OCI-LY7 (cell line): ENCODE results near the gene TRIM26. TPM values are rescaled to one million over a fixed set of nuclear protein-coding genes. Genes with fewer than 3 reads are reported as not detected.

Experiments used
- BruUV-seq: library from RNA; stranded (reverse); fragments of 400-500 nt; replicated peaks from 2 replicates; lab custom pipeline; 2021; lab: Mats Ljungman, UMichigan
- CTCF ChIA-PET: fragments of 300-600 bp; sonication (Branson Sonifier 250); formaldehyde crosslinking; loops from one replicate; lab custom pipeline; 2022; ENCODE audit warnings: antibody characterized with exemption; ENCODE audit not compliant: unreplicated experiment; lab: Charles Lee
- POLR2A ChIA-PET: fragments of 300-600 bp; sonication (Branson Sonifier 250); formaldehyde crosslinking; loops from one replicate; lab custom pipeline; 2022; ENCODE audit warnings: antibody characterized with exemption; lab: Charles Lee
- DNase-seq: peaks from one replicate; pipeline ENCODE4 v3.0.0-alpha.2; 2015; ENCODE audit warnings: low spot score
- H2AFZ ChIP-seq: fragments of 200-600 bp; sonication (generic), shearing (Covaris generic); 2 replicates; pipeline ENCODE4 v1.6.1; 2014; ENCODE audit warnings: mild to moderate bottlenecking, antibody characterized with exemption, low read length, moderate library complexity
- H3K27ac ChIP-seq: fragments of 200-600 bp; sonication (generic); 2 replicates; pipeline ENCODE4 v1.5.1; 2014; ENCODE audit warnings: mixed run types, low read depth, mild to moderate bottlenecking, moderate library complexity, low read length, inconsistent platforms; ENCODE audit not compliant: poor library complexity, severe bottlenecking
- H3K36me3 ChIP-seq: fragments of 200-600 bp; sonication (generic); 2 replicates; pipeline ENCODE4 v1.6.1; 2014; ENCODE audit warnings: mild to moderate bottlenecking, antibody characterized with exemption, low read length, moderate library complexity, mixed read lengths; ENCODE audit not compliant: insufficient read depth
- H3K4me1 ChIP-seq: fragments of 200-600 bp; sonication (generic); 2 replicates; pipeline ENCODE4 v1.5.1; 2014; ENCODE audit warnings: mild to moderate bottlenecking, low read length; ENCODE audit not compliant: insufficient read depth, poor library complexity, severe bottlenecking
- H3K4me2 ChIP-seq: fragments of 200-600 bp; sonication (generic); 2 replicates; pipeline ENCODE4 v1.6.1; 2014; ENCODE audit warnings: mild to moderate bottlenecking, low read length
- H3K4me3 ChIP-seq: fragments of 200-600 bp; sonication (generic); 2 replicates; pipeline ENCODE4 v1.5.1; 2014; ENCODE audit warnings: mild to moderate bottlenecking, low read depth, low read length; ENCODE audit not compliant: poor library complexity, severe bottlenecking
- H3K79me2 ChIP-seq: fragments of 200-600 bp; sonication (generic); 2 replicates; pipeline ENCODE4 v1.6.1; 2016; ENCODE audit warnings: low read depth, mild to moderate bottlenecking, low read length, moderate library complexity, mixed read lengths; ENCODE audit not compliant: insufficient read depth
- H3K9me2 ChIP-seq: fragments of 200-600 bp; sonication (generic); 2 replicates; pipeline ENCODE4 v1.6.1; 2016; ENCODE audit warnings: mild to moderate bottlenecking, low read length, mixed read lengths; ENCODE audit not compliant: insufficient read depth
- H3K9me3 ChIP-seq: fragments of 200-600 bp; sonication (generic); 2 replicates; pipeline ENCODE4 v1.6.1; 2014; ENCODE audit warnings: mild to moderate bottlenecking, mixed run types, low read length, mixed read lengths
- H4K20me1 ChIP-seq: fragments of 200-600 bp; sonication (generic); 2 replicates; pipeline ENCODE4 v1.6.1; 2014; ENCODE audit warnings: mild to moderate bottlenecking, antibody characterized with exemption, low read length, moderate library complexity, mixed read lengths; ENCODE audit not compliant: insufficient read depth
- CTCF ChIP-seq: fragments of 200-600 bp; sonication (generic); conservative IDR thresholded peaks from 2 replicates; pipeline ENCODE4 v1.5.1; 2014; ENCODE audit warnings: mild to moderate bottlenecking, antibody characterized with exemption, low read length, moderate library complexity, mixed read lengths
- EZH2phosphoT487 ChIP-seq: fragments of 200-600 bp; sonication (generic); IDR thresholded peaks from 2 replicates; pipeline ENCODE4 v1.6.1; 2018; ENCODE audit warnings: low read depth, borderline replicate concordance, mild to moderate bottlenecking, mixed run types, antibody characterized with exemption, low read length, moderate library complexity, mixed read lengths
- intact Hi-C: fragments of 100-400 bp; cut with micrococcal nuclease; formaldehyde crosslinking; loops from one replicate; pipeline ENCODE4 v1.10.0; 2022; ENCODE audit not compliant: unreplicated experiment
- total RNA-seq, 2 experiments: library from RNA; depleted of rRNA in 1 of 2; stranded (reverse); fragments of >200 nt in 1 of 2; shearing (Covaris generic) in 1 of 2; gene quantifications; 2 replicates each; pipeline ENCODE4 v1.2.3, GENCODE V29; 2014 to 2022

Gene TRIM26
- total RNA-seq, 2 experiments from 2014 or later = 53.2 to 53.3 TPM

- intact Hi-C loops = no loop called here
- BruUV-seq = no TSS peak
These were observed 76.5 kb downstream of the TRIM26 start for GRCh38 chr6:30136570-30137286.

GRCh38 chr6:30135757-30136156, 77.4 kb downstream of the TRIM26 start, which contains the start of gene TRIM40:
Gene TRIM40 (plus strand): TSS chr6:30136140. CDS start chr6:30137037, 897 bp downstream.
- Histone ChIP-seq H3K4me3 (no peak within 1 kb of the TSS), H3K9me2 (no peaks in the 10 kb centered on the region), H3K79me2 (no peaks in the 10 kb centered on the region), H3K4me1 (peaks cover 2% of the 10 kb centered on the region), H3K27ac (no peak within 1 kb of the TSS), H3K36me3 (no peaks in the 10 kb centered on the region), H2AFZ (no peak within 1 kb of the TSS), H3K4me2 (no peak within 1 kb of the TSS), H3K9me3 (no peaks in the 10 kb centered on the region), H4K20me1 (no peaks in the 10 kb centered on the region)
- DNase-seq = no peak
- ChIA-PET POLR2A (no interaction called here), CTCF (interaction anchor here (0.7 kb wide), 1 partner anchor 78 kb away, joined by 3 read pairs; no protein-coding TSS in a partner anchor)
- no peak for TF ChIP-seq CTCF
- no peak for TF ChIP-seq EZH2phosphoT487
- BruUV-seq = no TSS peak
- intact Hi-C loops = no loop called here

More at GRCh38 chr6:30136570-30137286, 76.5 kb downstream of the TRIM26 start:
- ChIA-PET POLR2A (no interaction called here), CTCF (no interaction called here)
- DNase-seq = no peak
- H3K27ac ChIP-seq = no peak overlapping the region
- H3K4me1 ChIP-seq = no peaks in the 10 kb centered on the region
- no peak for TF ChIP-seq CTCF
- TF ChIP-seq EZH2phosphoT487 = no peak
- no peaks in the 10 kb centered on the region for H3K79me2 ChIP-seq
- no peak overlapping the region for H3K4me3 ChIP-seq
- no peak overlapping the region for H3K4me2 ChIP-seq
- H3K36me3 ChIP-seq = no peaks in the 10 kb centered on the region
- no peak overlapping the region for H2AFZ ChIP-seq
- H3K9me2 ChIP-seq = no peaks in the 10 kb centered on the region
- H4K20me1 ChIP-seq = no peaks in the 10 kb centered on the region
- H3K9me3 ChIP-seq = no peaks in the 10 kb centered on the region

- H3K4me1 ChIP-seq = peaks cover 4% of the 10 kb centered on the region
- no TSS peak for BruUV-seq
- no peak overlapping the region for H3K27ac ChIP-seq
- intact Hi-C loops = no loop called here
- H3K9me2 ChIP-seq = no peaks in the 10 kb centered on the region
- H3K9me3 ChIP-seq = no peaks in the 10 kb centered on the region
- ChIA-PET CTCF (interaction anchor here (0.7 kb wide), 1 partner anchor 78 kb away, joined by 3 read pairs; no protein-coding TSS in a partner anchor), POLR2A (interaction anchor here (0.6 kb wide), 1 partner anchor 50 kb away, joined by 5 read pairs; no protein-coding TSS in a partner anchor)
- H4K20me1 ChIP-seq = no peaks in the 10 kb centered on the region
- no peak for DNase-seq
- H3K79me2 ChIP-seq = no peaks in the 10 kb centered on the region
- no peak overlapping the region for H3K4me2 ChIP-seq
- no peak overlapping the region for H3K4me3 ChIP-seq
- TF ChIP-seq CTCF = no peak
- TF ChIP-seq EZH2phosphoT487 = no peak
- no peaks in the 10 kb centered on the region for H3K36me3 ChIP-seq
- H2AFZ ChIP-seq = no peak overlapping the region
These were observed 78.1 kb downstream of the TRIM26 start for GRCh38 chr6:30135147-30135546.
